ENCODE results near the gene MICAL3.
"Not testable (repeated sequence)": the region's sequence is repeated elsewhere in the genome, so short reads cannot be mapped to it uniquely, and the experiment has no call there.

Gene MICAL3

GRCh38 chr22:17944256-17944655, 80.1 kb downstream of the MICAL3 start:
- H3K27me3 Mint-ChIP-seq (ENCODE audit: low read depth) = no peaks in the 10 kb centered on the region
- H3K4me1 Mint-ChIP-seq (ENCODE audit: low read depth) = no peaks in the 10 kb centered on the region
- no peaks in the 10 kb centered on the region for H3K9me3 Mint-ChIP-seq
- no peak overlapping the region for H3K4me3 Mint-ChIP-seq
- H3K36me3 Mint-ChIP-seq (ENCODE audit: low read depth) = no peaks in the 10 kb centered on the region
- H3K27ac Mint-ChIP-seq = no peak overlapping the region

GRCh38 chr22:17943533-17944249, 80.7 kb downstream of the MICAL3 start:
- H3K4me3 Mint-ChIP-seq = no peak overlapping the region
- H3K36me3 Mint-ChIP-seq (ENCODE audit: low read depth) = no peaks in the 10 kb centered on the region
- H3K27ac Mint-ChIP-seq = no peak overlapping the region
- H3K9me3 Mint-ChIP-seq = no peaks in the 10 kb centered on the region
- no peaks in the 10 kb centered on the region for H3K27me3 Mint-ChIP-seq (ENCODE audit: low read depth)
- peaks cover under 1% of the 10 kb centered on the region for H3K4me1 Mint-ChIP-seq (ENCODE audit: low read depth)

GRCh38 chr22:17942721-17943120, 81.6 kb downstream of the MICAL3 start:
- H3K27ac Mint-ChIP-seq = no peak overlapping the region
- no peak overlapping the region for H3K4me3 Mint-ChIP-seq
- H3K36me3 Mint-ChIP-seq (ENCODE audit: low read depth) = no peaks in the 10 kb centered on the region
- H3K9me3 Mint-ChIP-seq = no peaks in the 10 kb centered on the region
- no peaks in the 10 kb centered on the region for H3K27me3 Mint-ChIP-seq (ENCODE audit: low read depth)
- peaks cover 2% of the 10 kb centered on the region for H3K4me1 Mint-ChIP-seq (ENCODE audit: low read depth)

- no peaks in the 10 kb centered on the region for H3K9me3 Mint-ChIP-seq
- no peak overlapping the region for H3K4me3 Mint-ChIP-seq
- H3K27me3 Mint-ChIP-seq (ENCODE audit: low read depth) = no peaks in the 10 kb centered on the region
- peaks cover 2% of the 10 kb centered on the region for H3K4me1 Mint-ChIP-seq (ENCODE audit: low read depth)
- no peak overlapping the region for H3K27ac Mint-ChIP-seq
- no peaks in the 10 kb centered on the region for H3K36me3 Mint-ChIP-seq (ENCODE audit: low read depth)
These were observed 82.6 kb downstream of the MICAL3 start for GRCh38 chr22:17941471-17942406.

GRCh38 chr22:17939579-17939978, 84.8 kb downstream of the MICAL3 start:
- Mint-ChIP-seq H3K36me3 (ENCODE audit: low read depth) (no peaks in the 10 kb centered on the region), H3K4me3 (no peak overlapping the region), H3K27ac (no peak overlapping the region), H3K27me3 (ENCODE audit: low read depth) (no peaks in the 10 kb centered on the region), H3K9me3 (no peaks in the 10 kb centered on the region), H3K4me1 (ENCODE audit: low read depth) (peaks cover 2% of the 10 kb centered on the region)

GRCh38 chr22:17939011-17939410, 85.3 kb downstream of the MICAL3 start:
- H3K27ac Mint-ChIP-seq = no peak overlapping the region
- no peaks in the 10 kb centered on the region for H3K36me3 Mint-ChIP-seq (ENCODE audit: low read depth)
- no peak overlapping the region for H3K4me3 Mint-ChIP-seq
- H3K9me3 Mint-ChIP-seq = no peaks in the 10 kb centered on the region
- H3K4me1 Mint-ChIP-seq (ENCODE audit: low read depth) = peaks cover 2% of the 10 kb centered on the region
- H3K27me3 Mint-ChIP-seq (ENCODE audit: low read depth) = no peaks in the 10 kb centered on the region

GRCh38 chr22:17938484-17938924, 85.9 kb downstream of the MICAL3 start:
- Mint-ChIP-seq H3K27ac (no peak overlapping the region), H3K9me3 (no peaks in the 10 kb centered on the region), H3K27me3 (ENCODE audit: low read depth) (no peaks in the 10 kb centered on the region), H3K36me3 (ENCODE audit: low read depth) (no peaks in the 10 kb centered on the region), H3K4me1 (ENCODE audit: low read depth) (peaks cover 4% of the 10 kb centered on the region), H3K4me3 (no peak overlapping the region)

- H3K4me3 Mint-ChIP-seq; H3K27me3 Mint-ChIP-seq (ENCODE audit: low read depth); H3K27ac Mint-ChIP-seq; H3K36me3 Mint-ChIP-seq (ENCODE audit: low read depth); H3K4me1 Mint-ChIP-seq (ENCODE audit: low read depth); H3K9me3 Mint-ChIP-seq: not testable (repeated sequence)
These were observed 91.9 kb downstream of the MICAL3 start for GRCh38 chr22:17932457-17932856.

- H3K27ac Mint-ChIP-seq = no peak overlapping the region
These were observed 92.9 kb downstream of the MICAL3 start for GRCh38 chr22:17931400-17931825.

GRCh38 chr22:17930455-17931313, 93.7 kb downstream of the MICAL3 start:
- Mint-ChIP-seq H3K27ac (no peak overlapping the region), H3K9me3 (no peaks in the 10 kb centered on the region), H3K4me3 (no peak overlapping the region), H3K27me3 (ENCODE audit: low read depth) (no peaks in the 10 kb centered on the region), H3K4me1 (ENCODE audit: low read depth) (peaks cover 9% of the 10 kb centered on the region), H3K36me3 (ENCODE audit: low read depth) (no peaks in the 10 kb centered on the region)

More at GRCh38 chr22:17931400-17931825, 92.9 kb downstream of the MICAL3 start:
- H3K36me3 Mint-ChIP-seq (ENCODE audit: low read depth) = no peaks in the 10 kb centered on the region
- H3K4me1 Mint-ChIP-seq (ENCODE audit: low read depth) = peaks cover 9% of the 10 kb centered on the region
- H3K4me3 Mint-ChIP-seq = no peak overlapping the region
- H3K27me3 Mint-ChIP-seq (ENCODE audit: low read depth) = no peaks in the 10 kb centered on the region
- H3K9me3 Mint-ChIP-seq = no peaks in the 10 kb centered on the region

GRCh38 chr22:17929909-17930308, 94.5 kb downstream of the MICAL3 start:
- H3K4me1 Mint-ChIP-seq (ENCODE audit: low read depth) = peaks cover 9% of the 10 kb centered on the region
- H3K9me3 Mint-ChIP-seq = no peaks in the 10 kb centered on the region
- H3K36me3 Mint-ChIP-seq (ENCODE audit: low read depth) = no peaks in the 10 kb centered on the region
- no peak overlapping the region for H3K4me3 Mint-ChIP-seq
- no peak overlapping the region for H3K27ac Mint-ChIP-seq
- no peaks in the 10 kb centered on the region for H3K27me3 Mint-ChIP-seq (ENCODE audit: low read depth)

GRCh38 chr22:17928391-17928790, 96.0 kb downstream of the MICAL3 start:
- H3K4me1 Mint-ChIP-seq (ENCODE audit: low read depth) = peaks cover 7% of the 10 kb centered on the region
- no peak overlapping the region for H3K4me3 Mint-ChIP-seq

GRCh38 chr22:17927062-17927461, 97.3 kb downstream of the MICAL3 start:
- H3K36me3 Mint-ChIP-seq (ENCODE audit: low read depth) = no peaks in the 10 kb centered on the region
- H3K9me3 Mint-ChIP-seq = no peaks in the 10 kb centered on the region
- no peaks in the 10 kb centered on the region for H3K27me3 Mint-ChIP-seq (ENCODE audit: low read depth)
- H3K4me1 Mint-ChIP-seq (ENCODE audit: low read depth) = peaks cover 2% of the 10 kb centered on the region
- no peak overlapping the region for H3K4me3 Mint-ChIP-seq
- no peak overlapping the region for H3K27ac Mint-ChIP-seq

More at GRCh38 chr22:17928391-17928790, 96.0 kb downstream of the MICAL3 start:
- no peaks in the 10 kb centered on the region for H3K9me3 Mint-ChIP-seq
- no peak overlapping the region for H3K27ac Mint-ChIP-seq
- no peaks in the 10 kb centered on the region for H3K36me3 Mint-ChIP-seq (ENCODE audit: low read depth)
- H3K27me3 Mint-ChIP-seq (ENCODE audit: low read depth) = no peaks in the 10 kb centered on the region

- Mint-ChIP-seq H3K4me1 (ENCODE audit: low read depth) (peaks cover 2% of the 10 kb centered on the region), H3K27me3 (ENCODE audit: low read depth) (no peaks in the 10 kb centered on the region), H3K36me3 (ENCODE audit: low read depth) (no peaks in the 10 kb centered on the region), H3K4me3 (no peak overlapping the region), H3K27ac (no peak overlapping the region), H3K9me3 (no peaks in the 10 kb centered on the region)
These were observed 97.8 kb downstream of the MICAL3 start for GRCh38 chr22:17926516-17926915.
